ENCODE measurements around the gene NFIX.

GRCh38 chr19:13132471-13133180 is 137.4 kb downstream of the NFIX start:
- TF ChIP-seq EP300 (IDR thresholded peaks at IDR 0.05; ENCODE audit: low read depth) (no peak), CTCF (IDR thresholded peaks at IDR 0.05) (no peak), POLR2AphosphoS5 (IDR thresholded peaks at IDR 0.05) (no peak), POLR2A (IDR thresholded peaks at IDR 0.05) (no peak)
